NCI-H524 (cell line): ENCODE data around the gene ALOX15.
A peak's percentile ranks its signal among the peaks of the same experiment; 100 is the strongest.
"Not testable (repeated sequence)": the region's sequence is repeated elsewhere in the genome, so short reads cannot be mapped to it uniquely, and the experiment has no call there.

Experiments used
- DNase-seq, 2 experiments: peaks; one replicate each; lab custom pipeline; 2025; lab: John Stamatoyannopoulos, UW

Gene ALOX15

DNA sequence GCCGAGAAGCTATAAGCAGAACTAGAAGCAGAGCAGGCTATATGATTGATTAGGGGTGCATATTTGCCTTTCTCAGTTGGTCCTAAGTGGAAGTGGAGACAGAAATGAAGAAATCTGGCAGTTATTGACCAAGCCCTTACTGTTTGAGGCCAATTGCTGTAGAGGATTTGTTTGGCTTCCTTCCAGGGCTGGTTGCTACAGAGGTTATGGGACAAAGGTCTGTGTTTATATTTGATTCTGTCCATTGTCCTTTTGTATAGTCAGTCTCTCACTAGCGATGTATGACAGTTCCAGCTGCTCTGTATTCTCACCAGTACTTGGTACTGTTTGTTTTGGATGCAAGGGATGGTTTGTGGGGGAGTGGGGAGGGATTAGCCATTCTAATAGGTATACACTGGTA lies 7.3 kb upstream of the ALOX15 start:
- DNase-seq: no peak

DNA sequence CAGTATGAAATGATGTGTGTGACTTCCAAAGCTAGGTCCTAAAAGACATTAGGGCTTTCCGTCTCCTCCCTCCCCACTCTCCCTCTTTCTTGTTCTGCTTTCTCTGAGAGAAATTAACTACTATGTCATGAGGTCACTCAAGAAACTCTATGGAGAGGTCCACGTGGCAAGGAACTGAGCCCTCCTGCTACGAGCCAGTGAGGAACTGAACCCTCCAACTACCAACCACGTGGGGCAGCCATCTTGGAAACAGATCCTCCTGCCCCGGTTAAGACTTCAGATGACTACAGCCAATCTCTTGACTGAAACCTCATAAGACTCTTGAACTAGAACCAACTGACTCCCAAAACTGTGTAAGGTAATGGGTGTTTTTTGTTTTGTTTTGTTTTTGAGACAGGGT lies 4.2 kb upstream of the ALOX15 start:
- DNase-seq: no peak

- no peak for DNase-seq
Observed at GRCh38 chr17:4643676-4644075, 2.2 kb upstream of the ALOX15 start.

DNA sequence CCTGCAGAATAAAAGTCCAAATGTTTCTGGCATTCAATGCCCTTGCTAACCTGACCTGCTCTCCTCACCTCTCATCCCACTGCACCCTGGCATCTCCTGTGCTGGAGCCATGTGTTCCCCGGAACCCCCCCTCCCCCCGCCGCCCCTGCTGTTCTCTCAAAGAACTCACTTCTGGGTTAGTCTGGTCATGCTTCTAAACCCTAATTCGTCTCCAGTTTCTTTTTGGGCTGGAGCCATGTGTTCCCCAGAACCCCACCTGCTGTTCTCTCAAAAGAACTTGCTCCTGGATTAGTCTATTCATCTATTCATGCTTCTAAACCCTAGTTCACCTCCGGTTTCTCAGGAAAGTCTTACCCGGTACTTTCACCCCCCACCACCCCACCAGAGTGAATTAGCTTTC lies 808 bp upstream of the ALOX15 start:
- peak in 1 of 2 experiments; percentile 48 for DNase-seq

DNA sequence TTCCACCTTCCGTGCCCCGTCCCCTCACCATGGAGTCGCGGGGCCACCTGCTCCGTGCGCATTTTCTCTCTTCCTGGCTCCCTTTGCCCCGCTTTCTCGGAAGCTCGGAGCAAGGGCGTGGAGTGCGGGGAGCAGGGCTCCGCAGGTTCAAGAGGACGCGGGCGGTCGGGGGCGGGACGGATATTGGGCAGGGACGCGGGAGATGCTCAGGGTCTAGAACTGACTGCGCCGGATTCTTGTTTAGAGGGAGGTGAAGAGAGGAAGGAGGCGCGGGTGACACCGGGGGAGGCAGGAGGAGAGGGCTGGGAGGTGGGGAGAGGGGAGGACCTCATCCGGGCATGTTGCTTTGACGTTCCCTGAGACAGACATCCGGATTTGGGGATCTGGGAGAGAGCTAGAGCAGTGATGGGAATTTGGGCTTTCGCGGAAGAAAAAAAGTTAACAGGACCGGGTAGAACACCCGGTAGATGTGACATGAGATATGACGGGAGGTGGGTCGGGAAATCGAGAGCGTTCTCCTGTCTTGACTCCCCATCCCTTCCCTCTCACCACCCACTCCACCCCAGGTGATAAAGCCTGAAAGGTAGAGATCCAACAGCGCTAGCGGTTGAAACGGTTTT lies 799 bp downstream of the ALOX15 start:
- DNase-seq: not testable (repeated sequence)

GRCh38 chr17:4639301-4640059 lies 2.0 kb downstream of the ALOX15 start:
- peak; percentile 30 to 63 for DNase-seq

DNA sequence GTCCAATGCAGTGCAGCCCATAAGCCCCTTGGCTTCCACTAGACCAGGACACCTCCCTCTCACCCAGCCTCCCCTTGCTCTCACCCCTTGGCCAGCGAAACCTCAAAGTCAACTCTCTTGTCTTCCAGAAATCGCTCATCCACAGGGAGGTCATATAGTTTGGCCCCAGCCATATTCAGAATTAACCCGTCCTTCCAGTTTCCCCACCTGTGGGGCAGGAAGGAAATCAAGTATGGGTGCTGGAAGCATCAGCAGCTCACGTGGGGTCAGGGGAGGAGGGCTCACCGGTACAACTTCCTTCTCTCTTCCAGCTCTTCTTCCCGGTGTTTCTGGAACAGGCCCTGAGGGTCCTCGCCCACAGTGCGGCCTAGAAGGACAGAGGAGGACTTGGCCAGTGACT lies 2.7 kb downstream of the ALOX15 start:
- not testable (repeated sequence) for DNase-seq

GRCh38 chr17:4636474-4637100 lies 4.9 kb downstream of the ALOX15 start:
- no peak for DNase-seq

GRCh38 chr17:4635823-4636375 lies 5.6 kb downstream of the ALOX15 start:
- DNase-seq: no peak

DNA sequence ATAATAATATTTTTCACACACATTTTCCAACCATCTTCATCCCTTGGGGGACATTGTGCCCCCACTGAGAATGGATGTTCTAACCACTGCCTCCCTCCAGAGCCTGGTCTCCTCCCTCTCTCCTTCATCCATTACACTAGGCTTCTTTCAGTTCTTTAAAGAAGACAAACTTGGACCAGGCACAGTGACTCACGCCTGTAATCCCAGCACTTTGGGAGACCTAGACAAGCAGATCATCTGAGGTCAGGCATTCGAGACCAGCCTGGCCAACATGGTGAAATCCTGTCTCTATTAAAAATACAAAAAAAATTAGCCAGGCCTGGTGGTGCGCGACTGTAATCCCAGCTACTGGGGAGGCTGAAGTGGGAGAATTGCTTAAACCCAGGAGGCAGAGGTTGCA lies 6.5 kb downstream of the ALOX15 start:
- DNase-seq: no peak

- no peak for DNase-seq
Observed at GRCh38 chr17:4633643-4634042, 7.8 kb downstream of the ALOX15 start.

GRCh38 chr17:4632581-4632920 lies 8.9 kb downstream of the ALOX15 start:
- no peak for DNase-seq

DNA sequence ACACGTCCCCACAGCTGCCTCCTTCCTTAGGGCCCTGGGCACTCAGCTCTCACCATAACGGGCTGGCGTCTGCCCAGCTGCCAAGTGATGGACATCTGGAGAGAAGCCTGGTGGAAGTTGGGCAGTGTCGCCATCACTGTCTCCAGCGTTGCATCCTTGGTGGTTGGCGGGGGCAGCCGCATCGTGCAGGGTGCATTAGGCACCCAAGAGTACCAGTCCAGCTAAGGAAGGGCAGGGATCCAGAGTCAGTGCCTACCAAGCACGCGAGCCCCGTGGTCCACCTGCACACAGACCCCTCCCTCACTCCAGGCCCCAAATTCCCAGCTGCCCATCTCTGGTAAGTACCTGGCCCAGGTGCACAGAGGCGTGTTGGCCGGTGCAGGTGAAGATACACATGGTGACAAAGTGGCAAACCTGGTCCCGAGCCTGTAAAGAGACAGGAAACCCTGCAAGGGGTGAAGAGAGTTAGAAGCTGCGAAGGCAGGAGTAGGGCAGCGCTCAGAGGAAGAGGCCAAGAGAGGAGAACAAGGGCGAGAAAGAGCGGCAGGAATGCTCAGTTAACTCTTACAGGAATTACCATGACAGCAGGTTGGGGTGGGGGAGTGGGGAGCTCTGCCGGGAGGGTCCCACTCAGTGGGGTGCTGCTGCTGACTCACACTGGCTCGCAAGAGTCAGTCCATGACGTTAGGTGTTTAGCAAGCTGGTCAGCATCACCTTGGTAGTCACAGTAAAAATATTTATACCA lies 9.5 kb downstream of the ALOX15 start:
- no peak for DNase-seq

DNA sequence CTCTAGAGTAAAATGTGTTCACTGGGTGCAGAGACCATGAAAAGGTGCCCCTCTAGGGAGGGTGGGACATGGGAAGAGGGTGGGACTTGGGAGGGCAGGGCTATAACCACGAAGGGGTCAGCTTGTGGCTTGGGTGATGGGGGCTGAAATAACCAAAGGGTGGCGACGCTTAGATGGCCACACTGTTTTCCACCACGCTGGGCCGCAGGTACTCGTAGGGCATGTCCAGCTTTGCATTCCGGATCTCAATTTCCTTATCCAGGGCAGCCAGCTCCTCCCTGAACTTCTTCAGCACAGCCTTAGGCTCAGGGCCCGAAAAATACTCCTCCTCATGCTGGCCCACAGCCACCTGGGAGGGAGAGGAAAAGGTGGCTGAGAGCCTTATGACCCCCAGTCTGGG lies 10.0 kb downstream of the ALOX15 start:
- DNase-seq: no peak

- DNase-seq: no peak
Observed at GRCh38 chr17:4626734-4627256, 14.7 kb downstream of the ALOX15 start.

DNA sequence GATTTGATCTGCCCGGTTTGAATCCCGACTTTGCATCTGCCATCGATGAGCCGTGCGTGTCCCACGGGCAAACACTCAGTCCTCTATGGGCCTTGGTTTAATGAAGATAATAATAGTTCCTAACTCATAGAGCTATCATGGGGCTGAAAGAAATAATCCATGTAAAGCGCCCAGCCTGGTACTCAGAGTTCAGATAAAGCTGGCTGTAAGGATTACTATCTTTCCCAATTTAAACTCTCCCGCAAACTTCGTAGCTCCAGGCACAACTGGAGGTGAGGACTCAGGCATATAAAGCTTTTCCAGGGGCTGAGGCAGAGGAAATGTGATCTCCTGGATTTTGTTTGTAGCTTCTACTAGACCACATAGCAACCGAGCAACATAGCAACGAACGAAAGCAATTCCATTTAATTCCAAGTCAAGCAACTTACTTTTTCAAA lies 16.3 kb downstream of the ALOX15 start:
- DNase-seq: no peak

- not testable (repeated sequence) for DNase-seq
Observed at GRCh38 chr17:4624451-4624911, 17.0 kb downstream of the ALOX15 start.

DNA sequence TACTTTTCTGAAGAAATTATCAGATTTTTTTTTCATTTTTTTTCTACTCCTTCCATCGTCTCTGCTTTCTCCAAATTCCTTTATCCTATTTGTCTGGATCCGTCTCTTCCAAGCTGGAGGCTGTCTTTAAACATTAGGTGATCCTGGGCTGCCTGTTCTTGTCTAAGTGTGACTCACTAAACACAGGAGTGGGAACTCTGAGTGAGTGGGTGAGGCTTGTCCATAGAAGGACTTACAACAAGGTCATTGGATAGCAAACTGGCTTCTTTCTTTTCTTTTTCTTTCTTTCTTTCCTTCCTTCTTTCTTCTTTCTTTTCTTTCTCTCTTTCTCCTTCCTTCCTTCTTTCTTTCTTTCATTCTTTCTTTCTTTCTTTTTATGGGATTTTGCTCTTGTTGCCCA lies 18.2 kb downstream of the ALOX15 start:
- DNase-seq: no peak

DNA sequence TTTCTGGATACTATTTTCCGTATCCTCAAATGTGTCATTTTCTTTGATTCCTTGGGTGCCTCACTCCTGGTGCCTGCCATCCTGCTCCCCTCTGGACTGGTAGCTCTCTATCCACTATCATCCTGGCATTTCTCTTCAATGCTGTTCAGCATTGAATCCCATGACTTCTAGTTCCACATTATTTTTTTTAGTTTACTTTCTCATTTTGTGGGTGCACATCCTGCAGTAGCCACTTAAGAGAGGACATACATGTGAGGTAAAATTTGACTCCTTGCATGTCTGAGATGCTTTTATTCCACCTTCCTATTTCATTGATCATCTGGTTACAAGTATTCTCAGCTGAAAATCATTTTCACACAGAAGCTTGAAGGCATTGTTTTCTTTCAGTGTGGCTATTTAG lies 19.1 kb downstream of the ALOX15 start:
- no peak for DNase-seq

- no peak for DNase-seq
Observed at GRCh38 chr17:4620531-4621101, 20.9 kb downstream of the ALOX15 start.

GRCh38 chr17:4617590-4618351 lies 23.7 kb downstream of the ALOX15 start:
- no peak for DNase-seq
